ENCODE data around the gene AGAP3. TPM values are rescaled to one million over a fixed set of nuclear protein-coding genes. Genes with fewer than 3 reads are reported as not detected.
"Not testable (repeated sequence)": the region's sequence is repeated elsewhere in the genome, so short reads cannot be mapped to it uniquely, and the experiment has no call there.

Gene AGAP3
- total RNA-seq, result 92.9 TPM

DNA sequence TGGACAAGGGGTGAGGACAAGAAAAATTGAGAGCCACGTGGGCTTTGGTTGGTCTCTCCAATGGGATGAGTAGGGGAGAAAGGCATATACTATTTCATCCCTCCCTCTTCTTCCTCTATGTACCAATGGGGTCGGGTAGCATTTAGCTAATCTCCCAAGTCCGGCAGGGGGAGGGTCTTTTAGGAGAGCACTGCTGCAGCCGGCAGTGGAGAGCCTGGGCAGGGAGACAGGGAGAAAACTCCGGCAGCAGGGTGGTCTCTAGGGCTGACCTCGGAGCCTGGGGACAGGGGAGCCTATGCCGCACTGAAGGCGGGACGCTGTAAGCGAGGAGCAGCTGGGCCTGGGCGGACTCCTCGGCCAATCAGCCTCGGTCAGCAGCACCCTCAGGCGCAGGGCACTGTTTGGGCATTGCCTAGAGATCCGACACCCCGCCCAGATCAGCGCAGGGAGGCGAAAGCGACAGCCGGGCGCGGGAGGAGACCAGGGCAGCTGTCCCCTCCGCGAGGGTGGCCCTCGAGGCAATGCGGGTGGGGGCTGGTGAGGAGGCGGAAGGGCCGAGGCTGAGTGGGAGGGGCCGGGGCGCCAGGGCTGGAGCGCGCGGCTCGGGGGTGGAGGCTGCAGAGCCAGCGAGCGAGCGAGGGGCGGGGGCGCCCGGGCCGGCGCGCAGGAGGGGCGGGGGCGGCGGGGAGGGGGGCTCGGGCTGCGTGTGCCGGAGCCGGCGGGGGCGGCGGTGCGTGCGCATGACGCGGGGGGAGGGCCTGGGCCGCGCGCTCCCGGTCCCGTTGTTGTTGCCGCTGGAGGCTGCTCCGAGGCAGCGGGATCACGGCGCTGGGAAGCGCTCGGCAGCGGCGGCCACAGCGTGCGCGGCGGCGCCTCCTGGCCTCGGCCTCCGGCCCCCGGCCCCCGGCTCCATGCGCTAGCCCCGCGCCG lies at the start of gene AGAP3:
Gene AGAP3 (plus strand): TSS at position 785 of the 930 bp plus-strand sequence. CDS start 267 bp downstream, outside the sequence.
- FAIRE-seq, result no peak
- DNase-seq (ENCODE audit: low spot score in 2 of 2), result peak; percentile 95 to 98

DNA sequence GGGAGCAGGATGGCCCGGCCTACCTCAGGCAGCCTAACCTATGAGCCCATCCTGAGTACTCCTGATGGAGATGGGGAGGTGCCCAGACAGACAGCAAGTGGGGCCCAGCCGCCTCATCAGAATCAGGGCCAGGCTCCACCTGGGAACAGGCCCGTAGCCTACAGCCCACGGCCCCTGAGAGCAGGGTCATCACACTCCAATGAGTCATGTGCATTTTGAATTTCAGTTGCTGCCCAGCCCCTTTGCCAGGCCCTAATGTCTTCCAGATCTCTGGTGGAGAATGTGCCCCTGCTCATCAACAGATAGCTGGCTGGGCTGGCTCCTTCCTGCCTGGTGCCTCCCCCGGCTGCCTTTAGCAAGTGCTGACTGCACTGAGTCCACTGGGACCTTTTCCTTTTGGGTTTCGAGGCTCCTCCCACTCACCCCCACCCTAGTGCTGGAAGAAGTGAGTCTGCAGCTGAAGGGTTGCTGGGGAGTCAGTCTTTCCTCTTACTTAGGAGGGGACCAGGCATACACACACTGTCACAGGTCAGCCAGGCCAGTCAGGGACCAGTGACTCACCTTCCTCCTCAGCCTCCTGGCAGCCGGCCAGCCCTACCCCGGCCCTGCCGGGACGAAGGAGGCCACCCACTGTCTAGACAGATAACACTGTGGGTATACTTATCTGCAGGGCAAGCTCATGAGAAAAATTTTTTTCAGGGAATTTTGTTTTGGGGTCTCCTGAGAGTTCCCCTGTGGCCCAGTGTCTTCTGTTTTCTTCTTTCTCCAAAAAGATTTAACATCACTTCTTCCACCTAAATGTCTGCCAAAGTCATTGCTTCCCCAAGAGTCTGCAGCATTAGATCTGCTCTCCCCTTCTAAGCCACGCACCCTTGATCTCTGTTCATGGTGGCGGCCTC lies 47.1 kb upstream of the AGAP3 start:
- DNase-seq (ENCODE audit: low spot score in 2 of 2), result peak in 1 of 2 donors; percentile 62
- FAIRE-seq, result no peak

DNA sequence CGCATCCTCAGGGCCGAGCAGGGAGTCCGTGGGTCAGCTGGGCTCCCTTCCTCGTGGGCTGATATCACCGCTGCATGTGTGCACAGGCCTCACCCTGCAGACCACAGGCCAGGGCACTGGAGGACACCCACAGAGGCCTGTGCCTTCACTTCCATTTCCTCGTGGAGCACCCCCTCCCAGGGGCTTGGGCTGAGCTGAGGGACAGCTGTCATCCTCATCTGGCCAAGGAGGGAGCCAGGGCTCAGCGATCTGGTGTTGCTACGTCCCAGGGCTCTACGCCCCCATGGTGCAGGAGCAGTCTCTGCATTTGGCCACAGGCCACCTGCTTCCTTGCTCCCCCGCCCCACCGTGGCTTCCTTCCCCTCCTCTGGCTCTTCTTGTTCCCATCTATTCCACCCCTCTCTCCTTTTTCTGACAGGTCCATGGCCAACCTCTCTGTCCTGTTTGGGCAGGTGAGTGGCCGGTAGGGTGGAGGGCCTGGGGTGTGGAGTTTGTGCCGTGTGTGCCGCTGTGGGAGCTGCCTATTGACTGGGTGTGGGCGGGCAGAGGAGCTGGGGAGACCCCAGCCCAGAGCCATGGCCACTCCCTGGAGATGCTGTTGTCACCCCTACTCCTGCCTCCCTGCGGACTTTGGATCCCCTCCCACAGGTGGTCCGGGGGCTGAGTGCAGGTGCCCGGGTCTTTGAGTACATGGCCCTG lies 46.3 kb upstream of the AGAP3 start:
- DNase-seq (ENCODE audit: low spot score in 2 of 2) (no peak), FAIRE-seq (no peak)

DNA sequence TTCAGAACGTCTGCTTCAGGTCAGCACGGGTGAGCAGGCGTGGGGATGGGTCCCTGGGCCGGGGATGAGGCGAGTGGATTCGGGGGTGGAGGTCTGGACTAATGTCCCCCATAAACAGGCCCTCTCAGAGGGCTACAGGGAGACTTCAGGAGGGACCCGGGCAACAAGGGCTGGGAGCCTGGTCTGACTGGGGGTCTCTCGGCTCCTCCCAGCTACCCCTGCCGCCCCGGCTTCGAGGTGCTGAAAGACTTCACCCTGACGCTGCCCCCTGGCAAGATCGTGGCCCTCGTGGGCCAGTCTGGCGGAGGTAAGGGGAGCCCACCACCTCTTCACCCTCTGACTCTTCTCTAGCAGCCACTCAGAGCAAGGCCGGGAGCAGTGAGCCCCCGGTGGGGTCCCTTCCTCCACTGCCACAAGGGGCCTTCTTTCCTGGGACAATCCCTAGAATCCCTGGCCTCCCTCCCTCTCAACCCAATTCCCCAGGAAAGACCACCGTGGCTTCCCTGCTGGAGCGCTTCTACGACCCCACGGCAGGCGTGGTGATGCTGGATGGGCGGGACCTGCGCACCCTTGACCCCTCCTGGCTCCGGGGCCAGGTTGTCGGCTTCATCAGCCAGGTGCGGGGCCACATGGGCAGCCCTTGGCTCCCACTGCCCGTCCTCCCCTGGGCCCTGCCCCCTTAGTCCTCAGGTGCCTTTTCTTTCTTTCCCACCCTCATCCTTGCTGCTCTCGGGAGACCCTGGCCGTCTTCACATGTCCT lies 45.5 kb upstream of the AGAP3 start:
- DNase-seq (ENCODE audit: low spot score in 2 of 2) (no peak), FAIRE-seq (no peak)

DNA sequence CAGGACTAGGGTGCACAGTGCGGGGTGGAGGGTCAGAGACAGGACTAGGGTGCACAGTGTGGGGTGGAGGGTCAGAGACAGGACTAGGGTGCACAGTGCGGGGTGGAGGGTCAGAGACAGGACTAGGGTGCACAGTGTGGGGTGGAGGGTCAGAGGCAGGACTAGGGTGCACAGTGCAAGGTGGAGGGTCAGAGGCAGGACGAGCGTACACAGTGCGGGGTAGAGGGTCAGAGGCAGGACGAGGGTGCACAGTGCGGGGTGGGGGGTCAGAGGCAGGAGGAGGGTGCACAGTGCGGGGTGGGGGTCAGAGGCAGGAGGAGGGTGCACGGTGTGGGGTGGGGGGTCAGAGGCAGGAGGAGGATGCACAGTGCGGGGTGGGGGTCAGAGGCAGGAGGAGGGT lies 42.8 kb upstream of the AGAP3 start:
- not testable (repeated sequence) for DNase-seq (ENCODE audit: low spot score in 2 of 2); FAIRE-seq

- FAIRE-seq, result no peak
- no peak for DNase-seq (ENCODE audit: low spot score in 2 of 2)
Observed at GRCh38 chr7:151043959-151044358, 42.3 kb upstream of the AGAP3 start.

DNA sequence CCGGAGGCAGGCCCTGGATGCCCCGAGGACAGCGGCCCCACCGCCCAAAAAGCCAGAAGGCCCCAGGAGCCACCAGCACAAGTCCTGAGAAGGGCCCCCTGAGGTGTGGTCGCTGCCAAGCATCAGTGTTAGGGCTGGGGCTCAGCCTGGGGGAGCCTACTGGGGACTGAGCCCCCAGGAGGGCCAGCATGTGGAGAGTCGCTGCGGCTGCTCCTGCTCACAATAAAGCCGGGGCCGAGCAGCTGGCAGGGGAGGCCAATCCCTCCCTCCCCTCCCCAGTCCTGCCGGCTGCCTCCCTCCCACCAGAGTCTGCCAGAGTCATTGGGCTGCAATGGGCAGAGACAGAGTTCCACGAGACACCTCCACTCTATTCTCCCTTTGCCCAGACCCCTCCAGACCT lies 41.0 kb upstream of the AGAP3 start:
- no peak for FAIRE-seq

GRCh38 chr7:151045967-151046366 lies 40.3 kb upstream of the AGAP3 start:
- DNase-seq (ENCODE audit: low spot score in 2 of 2), result no peak
- FAIRE-seq, result no peak

More for the DNA sequence above, 41.0 kb upstream of the AGAP3 start:
- DNase-seq (ENCODE audit: low spot score in 2 of 2), result no peak

DNA sequence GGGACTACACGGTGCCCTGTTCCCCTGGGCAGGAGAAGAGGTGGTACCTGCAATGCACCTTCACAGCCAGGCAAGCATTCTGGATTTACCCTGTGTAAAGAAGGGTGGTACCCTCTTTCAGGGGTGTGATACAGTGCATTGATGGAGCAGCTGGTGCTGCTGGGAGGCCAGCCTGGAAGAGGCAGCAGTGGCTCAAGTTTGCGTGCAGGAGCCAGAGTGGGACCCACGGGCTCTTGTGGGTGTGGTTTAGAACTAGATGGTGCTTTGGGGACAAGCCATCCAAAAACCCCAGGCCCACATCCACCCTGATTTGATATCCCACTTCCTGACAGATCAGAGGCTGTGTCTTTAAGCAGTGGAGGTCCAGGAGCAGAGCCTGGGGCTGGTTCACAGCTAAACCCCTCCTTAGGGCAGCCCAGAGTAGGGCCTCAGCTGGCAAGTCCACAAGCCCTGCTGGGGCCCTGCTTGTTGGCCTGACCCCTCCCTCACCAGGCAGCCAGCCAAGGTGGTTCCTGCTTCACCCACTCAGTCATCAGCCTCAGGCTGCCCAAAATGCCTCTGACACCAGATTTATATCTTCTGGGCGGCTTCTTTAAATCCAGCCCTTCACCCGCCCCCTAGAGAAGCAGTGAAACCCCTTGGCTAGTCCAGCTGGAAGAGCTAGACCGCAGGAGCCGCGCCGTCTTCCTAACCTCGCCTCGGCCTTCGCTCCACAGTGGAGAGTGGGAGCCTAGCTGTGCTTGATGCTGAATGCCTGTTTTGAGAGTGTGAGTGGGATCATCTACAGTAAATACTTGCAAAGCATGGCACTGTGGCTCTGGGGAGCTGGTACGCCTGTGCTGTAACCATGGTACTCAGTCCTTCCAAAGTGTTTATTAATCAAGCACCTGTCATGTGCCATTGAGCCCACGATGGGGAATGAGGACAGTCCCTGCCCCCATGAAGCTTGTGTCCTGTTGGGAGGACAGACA lies 39.4 kb upstream of the AGAP3 start:
- DNase-seq (ENCODE audit: low spot score in 2 of 2) (no peak), FAIRE-seq (no peak)

DNA sequence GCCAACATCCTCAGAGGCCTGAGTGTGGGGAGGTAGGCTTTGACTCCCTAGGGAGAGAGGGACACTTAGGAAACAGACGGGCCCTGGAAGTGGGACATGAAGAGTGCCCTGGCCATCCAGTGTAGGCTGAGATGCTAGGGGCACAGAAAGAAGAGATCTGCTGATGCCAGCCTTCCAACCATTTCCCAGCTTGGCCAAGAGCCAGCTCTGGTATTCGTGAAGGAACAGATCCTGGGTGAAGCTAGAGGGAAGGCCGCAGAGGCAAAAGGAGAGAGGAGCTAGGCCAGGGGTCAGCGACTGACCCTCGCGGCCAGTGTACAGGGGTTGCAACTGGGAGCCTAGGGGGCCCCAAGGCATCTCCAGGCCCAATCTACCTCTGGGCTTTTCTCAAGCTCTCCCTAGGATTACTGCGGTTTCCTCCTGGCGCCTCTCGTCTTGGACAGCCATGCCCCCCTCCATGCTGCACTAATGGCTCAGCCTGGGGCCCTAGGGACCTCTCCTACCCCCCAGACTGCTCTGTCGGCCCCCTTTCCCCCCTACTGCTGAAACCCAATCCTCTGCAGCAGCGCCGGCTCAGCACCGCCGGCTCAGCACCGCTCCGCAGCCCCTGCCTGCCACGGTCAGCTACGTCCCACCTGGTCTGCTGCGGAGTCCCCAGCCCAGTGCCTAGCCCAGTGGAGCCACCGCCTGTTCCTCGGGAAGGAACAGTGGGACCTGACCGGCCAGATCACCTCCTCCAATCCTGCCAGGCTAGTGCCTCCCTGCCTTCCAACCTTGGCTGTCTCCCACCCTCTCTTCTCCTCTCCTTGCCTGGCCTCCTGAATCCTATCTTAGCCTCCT lies 38.1 kb upstream of the AGAP3 start, which contains the start of gene ASIC3:
Gene ASIC3 (plus strand): TSS at position 556 of the 840 bp plus-strand sequence. CDS start 355 bp downstream, outside the sequence.
- DNase-seq (ENCODE audit: low spot score in 2 of 2) (no peak), FAIRE-seq (no peak)

DNA sequence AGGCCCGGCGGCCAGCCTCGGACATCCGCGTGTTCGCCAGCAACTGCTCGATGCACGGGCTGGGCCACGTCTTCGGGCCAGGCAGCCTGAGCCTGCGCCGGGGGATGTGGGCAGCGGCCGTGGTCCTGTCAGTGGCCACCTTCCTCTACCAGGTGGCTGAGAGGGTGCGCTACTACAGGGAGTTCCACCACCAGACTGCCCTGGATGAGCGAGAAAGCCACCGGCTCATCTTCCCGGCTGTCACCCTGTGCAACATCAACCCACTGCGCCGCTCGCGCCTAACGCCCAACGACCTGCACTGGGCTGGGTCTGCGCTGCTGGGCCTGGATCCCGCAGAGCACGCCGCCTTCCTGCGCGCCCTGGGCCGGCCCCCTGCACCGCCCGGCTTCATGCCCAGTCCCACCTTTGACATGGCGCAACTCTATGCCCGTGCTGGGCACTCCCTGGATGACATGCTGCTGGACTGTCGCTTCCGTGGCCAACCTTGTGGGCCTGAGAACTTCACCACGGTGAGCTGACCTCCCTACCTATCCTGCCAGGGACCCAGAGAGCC lies 37.3 kb upstream of the AGAP3 start:
- no peak for FAIRE-seq
- no peak for DNase-seq (ENCODE audit: low spot score in 2 of 2)

DNA sequence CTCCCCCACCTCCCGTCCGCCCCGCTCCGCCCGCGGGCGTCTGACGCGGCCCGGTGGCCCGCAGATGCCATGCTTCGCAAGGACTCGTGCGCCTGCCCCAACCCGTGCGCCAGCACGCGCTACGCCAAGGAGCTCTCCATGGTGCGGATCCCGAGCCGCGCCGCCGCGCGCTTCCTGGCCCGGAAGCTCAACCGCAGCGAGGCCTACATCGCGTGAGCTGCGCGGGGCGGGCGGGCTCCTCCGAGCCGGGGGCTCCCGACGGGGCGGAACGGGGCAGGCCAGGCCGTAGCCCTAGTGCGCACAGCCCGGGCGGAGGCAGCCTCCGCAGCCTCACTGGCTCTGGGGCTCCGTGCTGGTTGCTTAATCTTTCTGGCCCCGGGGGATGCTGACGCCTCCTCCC lies 35.2 kb upstream of the AGAP3 start:
- FAIRE-seq, result no peak
- DNase-seq (ENCODE audit: low spot score in 2 of 2), result peak in 1 of 2 donors; percentile 58

DNA sequence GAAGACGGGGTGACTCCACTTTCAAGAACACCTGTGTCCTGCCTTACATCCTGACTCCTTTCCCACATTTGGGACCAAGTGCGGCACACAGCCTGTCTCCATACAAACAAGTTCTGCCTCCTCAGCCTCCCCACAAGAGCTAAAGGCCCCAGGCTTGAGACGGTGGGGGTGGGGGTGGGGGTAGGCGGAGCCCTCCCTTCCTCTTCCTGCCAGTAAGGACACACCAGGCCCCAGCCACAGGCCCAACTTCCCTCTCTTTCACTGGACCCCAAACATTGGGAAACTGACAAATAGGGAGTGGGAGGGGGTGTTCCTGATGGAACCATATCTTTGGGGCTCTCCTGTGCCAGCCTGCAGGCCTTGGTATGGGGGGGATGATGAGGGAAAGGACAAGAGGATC lies 33.2 kb upstream of the AGAP3 start:
- FAIRE-seq, result no peak
- no peak for DNase-seq (ENCODE audit: low spot score in 2 of 2)

- DNase-seq (ENCODE audit: low spot score in 2 of 2) (no peak), FAIRE-seq (no peak)
Observed at GRCh38 chr7:151053751-151054150, 32.5 kb upstream of the AGAP3 start.

DNA sequence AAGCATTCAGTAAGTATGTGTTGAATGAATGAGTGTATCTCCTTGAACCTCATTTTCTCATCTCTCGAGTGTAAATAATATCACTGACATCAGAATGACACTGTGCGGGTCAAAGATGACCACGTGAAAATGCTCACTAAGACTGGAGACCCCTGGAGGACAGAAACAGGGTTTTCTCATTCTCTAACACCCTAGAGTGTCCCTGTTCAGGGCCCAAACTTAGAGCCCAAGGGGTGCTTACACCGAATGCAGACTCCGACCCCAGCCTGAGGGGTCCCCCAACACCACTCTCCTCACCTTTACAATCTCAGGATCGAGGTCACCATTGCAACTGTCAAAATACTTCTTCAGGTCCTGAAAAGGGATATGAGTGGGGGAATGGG lies 30.0 kb upstream of the AGAP3 start:
- FAIRE-seq (no peak), DNase-seq (ENCODE audit: low spot score in 2 of 2) (no peak)

GRCh38 chr7:151056666-151057505 lies 29.4 kb upstream of the AGAP3 start:
- FAIRE-seq (no peak), DNase-seq (ENCODE audit: low spot score in 2 of 2) (peak in 1 of 2 donors; percentile 54)
